Measurements from ENCODE around the gene PPP1R3C.

DNA sequence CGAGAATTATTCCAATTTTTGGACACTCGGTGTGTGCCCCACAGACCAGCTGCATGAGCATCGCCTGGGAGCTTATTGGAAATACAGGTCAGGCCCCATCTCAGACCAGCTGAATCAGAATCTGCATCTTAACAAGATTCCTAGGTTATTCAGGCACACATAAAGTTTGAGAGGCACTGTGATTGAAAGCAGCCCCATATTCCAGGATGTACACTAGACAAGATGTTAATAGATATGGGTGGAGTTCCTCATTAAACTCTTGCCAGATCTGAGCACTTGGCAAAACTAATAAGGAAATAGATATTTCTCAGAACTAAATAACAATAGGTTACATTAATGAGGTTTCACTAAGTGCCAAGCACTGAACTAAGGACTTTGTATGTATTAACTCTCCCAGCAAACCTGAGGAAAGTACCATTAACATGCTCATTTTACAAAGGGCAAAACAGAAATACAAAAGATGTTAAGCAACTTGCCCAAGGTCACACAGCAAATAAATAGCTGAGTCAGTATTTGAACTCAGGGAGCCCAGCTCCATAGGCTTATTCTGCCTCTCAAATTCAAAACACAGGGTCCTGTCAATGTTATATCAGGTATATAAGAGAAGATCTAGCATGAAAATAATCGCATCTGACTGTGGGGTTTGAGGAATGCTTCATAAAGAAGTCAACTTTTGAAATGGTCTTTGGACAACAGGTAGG is 29.9 kb downstream of the PPP1R3C start:
- TF ChIP-seq, protein P1, sequence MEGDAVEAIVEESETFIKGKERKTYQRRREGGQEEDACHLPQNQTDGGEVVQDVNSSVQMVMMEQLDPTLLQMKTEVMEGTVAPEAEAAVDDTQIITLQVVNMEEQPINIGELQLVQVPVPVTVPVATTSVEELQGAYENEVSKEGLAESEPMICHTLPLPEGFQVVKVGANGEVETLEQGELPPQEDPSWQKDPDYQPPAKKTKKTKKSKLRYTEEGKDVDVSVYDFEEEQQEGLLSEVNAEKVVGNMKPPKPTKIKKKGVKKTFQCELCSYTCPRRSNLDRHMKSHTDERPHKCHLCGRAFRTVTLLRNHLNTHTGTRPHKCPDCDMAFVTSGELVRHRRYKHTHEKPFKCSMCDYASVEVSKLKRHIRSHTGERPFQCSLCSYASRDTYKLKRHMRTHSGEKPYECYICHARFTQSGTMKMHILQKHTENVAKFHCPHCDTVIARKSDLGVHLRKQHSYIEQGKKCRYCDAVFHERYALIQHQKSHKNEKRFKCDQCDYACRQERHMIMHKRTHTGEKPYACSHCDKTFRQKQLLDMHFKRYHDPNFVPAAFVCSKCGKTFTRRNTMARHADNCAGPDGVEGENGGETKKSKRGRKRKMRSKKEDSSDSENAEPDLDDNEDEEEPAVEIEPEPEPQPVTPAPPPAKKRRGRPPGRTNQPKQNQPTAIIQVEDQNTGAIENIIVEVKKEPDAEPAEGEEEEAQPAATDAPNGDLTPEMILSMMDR (IDR thresholded peaks at IDR 0.05; ENCODE audit: extremely low read depth in 1 of 2, insufficient read depth in 1 of 2, low read depth in 1 of 2, low read length in 2 of 2), result no peak
- no peak for TF ChIP-seq EZH2 (IDR thresholded peaks at IDR 0.05; ENCODE audit: borderline replicate concordance, low read depth, low read length, severe bottlenecking)
- no peak for TF ChIP-seq POLR2A (IDR thresholded peaks at IDR 0.05; ENCODE audit: low read depth, low read length)

All from endothelial cell of umbilical vein (primary cell).